GM18526 (cell line): ENCODE results near the gene ELN.

Experiments
- POLR2A ChIP-seq: IDR thresholded peaks from 3 replicates; pipeline ENCODE4 v1.6.1; 2011; ENCODE audit not compliant: insufficient read length; ENCODE audit errors: extremely low read depth

Gene ELN

DNA sequence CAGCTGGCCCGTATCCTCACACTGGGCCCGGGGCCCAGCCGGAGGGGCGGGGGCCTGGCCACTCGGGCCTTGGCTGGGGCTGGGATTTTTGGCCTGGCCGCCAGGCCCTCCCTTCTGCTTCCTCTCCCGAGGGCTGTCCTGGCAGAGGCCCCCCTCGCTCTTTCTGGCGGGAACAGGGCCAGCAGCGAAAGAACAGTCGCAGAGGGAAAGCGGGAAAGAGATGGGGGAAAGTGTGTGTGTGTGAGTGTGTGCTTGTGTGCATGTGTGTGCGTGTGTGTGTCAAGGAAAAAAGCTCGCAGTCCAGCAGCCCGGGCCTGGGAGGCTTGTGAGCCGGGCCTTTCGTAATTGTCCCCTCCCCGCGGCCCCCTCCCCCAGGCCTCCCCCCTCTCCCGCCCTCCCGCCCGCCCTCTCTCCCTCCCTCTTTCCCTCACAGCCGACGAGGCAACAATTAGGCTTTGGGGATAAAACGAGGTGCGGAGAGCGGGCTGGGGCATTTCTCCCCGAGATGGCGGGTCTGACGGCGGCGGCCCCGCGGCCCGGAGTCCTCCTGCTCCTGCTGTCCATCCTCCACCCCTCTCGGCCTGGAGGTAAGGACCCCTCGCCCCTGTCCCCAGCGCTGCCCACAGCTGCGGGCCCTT, at the start of gene ELN:
Gene ELN, plus strand, starts transcription at position 491 of the 638 bp plus-strand sequence. Its CDS starts 15 bp downstream, at position 506.
- no peak for TF ChIP-seq POLR2A

DNA sequence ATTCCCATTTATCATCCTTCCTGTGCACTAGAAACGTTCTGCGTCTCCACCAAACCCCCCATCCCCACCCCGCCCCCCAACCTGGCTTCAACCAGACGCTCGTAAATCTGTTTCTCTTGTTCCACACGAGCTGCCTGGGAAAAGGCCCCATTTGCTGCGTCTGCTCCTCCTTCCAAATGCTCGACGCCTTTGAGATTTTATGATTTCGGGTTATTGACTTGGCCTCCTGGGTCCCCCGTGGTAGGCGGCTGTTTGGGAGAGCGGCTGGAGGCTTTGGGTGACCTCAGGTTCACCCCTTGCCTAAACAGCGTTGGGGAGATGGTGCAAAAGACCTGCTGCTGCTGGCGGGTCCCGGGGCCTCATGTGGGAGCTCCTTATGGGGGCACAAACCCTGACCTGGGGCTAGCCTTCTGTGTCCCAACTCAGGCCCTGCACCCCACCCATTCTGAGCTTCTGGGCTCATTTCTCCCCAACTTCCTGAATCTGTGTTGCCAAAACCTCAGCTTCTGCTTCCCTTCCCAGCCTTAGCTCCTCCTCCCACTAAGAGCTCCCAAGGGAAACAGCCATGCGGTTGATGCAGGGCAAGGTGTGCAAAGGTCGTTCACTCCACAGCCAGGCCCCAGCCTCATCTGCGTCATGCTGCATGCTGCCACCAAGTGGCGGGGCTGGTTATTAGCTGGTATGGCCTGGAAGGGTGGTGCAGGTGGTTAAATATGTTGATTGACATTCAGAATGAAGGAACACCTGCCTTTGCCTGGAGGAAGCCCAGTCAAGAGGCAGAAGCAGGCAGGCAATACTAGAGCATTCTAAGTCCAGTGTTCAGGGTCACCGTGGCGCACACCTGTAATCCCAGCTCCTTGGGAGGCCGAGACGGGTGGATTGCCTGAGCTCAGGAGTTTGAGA, 49.1 kb upstream of the ELN start:
- no peak for TF ChIP-seq POLR2A

DNA sequence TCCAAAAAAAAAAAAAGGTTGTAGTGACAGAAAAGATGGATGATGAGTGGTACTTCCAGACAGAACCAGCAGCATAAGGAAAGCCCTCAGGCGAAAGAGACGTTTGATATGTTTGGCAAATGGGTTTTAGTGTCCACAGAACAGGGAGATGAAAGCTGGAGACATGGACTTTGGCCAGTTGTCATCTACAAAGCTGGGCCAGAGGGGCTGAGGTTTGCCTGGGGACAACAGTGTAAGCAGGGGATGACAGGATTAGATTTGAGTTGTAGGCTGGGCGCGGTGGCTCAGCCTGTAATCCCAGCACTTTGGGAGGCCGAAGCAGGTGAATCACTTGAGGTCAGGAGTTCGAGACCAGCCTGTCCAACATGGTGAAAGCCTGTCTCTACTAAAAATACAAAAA, 47.8 kb upstream of the ELN start:
- TF ChIP-seq POLR2A: no peak

DNA sequence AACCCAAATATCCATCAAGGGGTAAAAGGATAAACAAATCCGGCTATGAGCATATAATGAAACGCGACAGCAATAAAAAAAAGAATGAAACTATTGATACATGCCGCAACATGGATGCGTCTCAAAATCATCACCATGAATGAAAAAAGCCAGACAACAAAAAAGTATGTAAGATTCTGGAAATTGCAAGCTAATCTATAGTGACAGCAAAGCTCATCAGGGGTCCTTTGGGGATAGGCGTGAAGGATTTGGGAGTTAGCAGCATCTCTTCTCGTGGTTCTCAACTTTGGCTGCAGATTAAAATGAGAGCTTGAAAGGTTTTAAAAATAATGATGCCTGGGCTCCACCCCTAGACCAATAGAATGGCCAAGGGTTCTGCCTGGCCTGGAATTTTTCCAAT, 46.0 kb upstream of the ELN start:
- no peak for TF ChIP-seq POLR2A

DNA sequence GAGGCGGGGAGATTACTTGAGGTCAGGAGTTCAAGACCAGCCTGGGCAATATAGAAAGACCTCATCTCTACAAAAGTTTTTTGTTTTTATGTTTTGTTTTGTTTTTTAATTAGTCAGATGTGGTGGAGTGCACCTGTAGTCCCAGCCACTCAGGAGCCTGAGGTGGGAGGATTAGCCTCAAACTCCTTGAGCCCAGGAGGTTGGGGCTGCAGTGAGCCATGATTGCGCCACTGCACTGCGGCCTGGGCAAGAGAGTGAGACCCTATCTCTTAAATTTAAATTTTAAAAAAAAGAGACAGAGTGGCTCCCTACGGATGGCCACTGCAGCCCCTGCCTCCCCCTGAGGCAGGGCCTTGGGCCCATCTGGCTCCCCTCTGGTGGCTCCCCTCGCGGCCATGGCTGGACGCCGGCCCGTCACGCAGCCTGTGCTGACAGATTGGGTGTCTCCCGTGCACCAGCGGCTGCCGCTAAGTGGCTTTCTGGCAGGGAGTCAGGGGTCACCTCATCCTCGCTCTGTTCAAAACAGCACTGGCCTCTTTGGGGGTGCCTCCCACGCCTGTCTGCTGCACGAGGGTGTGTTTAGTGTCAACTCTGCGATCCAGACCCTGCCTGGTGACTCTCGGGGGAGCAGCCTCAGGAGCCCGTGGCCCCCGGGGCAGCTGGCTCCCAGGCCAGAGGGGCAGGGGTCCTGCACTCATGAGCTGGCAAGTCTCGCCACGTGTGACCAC, 44.4 kb upstream of the ELN start:
- no peak for TF ChIP-seq POLR2A

DNA sequence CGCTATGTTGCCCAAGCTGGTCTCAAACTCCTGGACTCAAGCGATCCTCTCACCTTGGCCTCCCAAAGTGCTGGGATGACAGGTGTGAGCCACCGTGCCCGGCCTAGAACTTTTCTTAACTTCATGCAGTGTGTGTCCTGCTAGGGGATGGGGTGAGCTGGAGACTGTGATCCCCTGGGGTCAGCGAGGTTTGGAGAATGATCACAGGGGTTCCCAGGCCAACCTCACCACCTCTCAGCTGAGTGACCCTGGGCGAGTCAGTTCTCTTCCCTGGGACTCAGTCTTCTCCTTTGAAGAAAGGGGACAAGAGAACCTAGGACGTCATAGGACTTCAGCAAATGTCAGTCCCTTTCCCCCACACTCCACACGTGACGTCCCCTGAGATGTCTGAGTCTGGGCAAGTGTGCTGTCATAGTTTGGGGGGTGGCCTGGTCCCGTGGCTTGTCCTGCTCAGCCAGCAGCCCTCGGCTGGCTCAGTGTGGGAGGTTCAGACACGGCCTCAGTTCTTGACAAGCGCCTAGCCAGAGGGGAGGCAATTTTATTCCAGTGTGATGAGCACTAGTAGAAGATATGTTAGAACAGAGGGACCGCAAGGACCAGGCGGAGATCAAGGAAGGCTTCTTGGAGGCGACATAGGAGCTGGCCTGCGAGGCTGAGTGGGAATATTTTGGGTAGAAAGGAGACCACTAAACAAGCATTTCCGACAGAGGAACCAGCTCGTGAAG, 43.3 kb upstream of the ELN start:
- TF ChIP-seq POLR2A: no peak

DNA sequence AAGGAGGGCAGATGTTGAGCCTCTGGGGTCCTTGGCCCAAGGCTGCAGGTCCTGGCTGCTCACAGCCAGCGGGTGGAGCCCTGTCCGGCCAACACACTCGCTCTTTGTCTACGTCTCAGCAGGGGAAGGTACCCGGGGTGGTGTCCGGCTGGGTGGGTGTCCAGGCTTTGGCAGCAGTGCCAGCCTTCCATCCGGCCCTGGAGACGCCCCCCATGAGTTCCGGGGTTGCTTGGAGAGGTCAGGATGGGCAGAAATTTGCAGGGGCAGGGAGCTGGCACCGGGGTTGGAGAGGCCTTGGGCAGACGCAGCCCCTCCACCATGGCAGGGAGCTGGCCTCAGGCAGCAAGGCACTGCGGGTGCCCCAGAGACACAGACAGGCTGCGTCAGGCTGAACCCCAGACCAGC, 42.2 kb upstream of the ELN start:
- TF ChIP-seq POLR2A: no peak

DNA sequence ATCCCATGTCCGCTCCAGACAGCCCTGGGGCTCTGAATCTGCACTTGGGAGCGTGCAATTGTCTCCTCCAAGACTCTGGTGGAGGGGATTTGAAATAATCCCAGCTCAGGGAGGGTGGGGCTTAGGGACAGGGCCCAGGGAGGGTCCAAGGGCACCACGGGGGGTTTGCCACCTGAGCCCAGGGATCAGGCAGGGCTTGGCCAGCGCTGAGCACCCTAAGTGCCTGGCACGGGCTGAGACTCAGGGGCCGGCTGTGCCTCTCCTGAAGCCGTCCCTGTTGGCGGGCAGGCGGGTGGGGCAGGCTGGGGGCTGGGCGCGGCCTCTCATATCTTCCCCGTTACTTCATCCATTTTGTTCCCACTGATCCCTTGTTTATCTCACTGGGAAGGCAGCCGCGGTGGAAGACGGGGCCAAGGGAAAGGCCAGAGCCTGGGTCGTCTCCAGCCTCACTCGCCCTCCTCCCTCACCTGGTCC, 41.8 kb upstream of the ELN start:
- TF ChIP-seq POLR2A: no peak

DNA sequence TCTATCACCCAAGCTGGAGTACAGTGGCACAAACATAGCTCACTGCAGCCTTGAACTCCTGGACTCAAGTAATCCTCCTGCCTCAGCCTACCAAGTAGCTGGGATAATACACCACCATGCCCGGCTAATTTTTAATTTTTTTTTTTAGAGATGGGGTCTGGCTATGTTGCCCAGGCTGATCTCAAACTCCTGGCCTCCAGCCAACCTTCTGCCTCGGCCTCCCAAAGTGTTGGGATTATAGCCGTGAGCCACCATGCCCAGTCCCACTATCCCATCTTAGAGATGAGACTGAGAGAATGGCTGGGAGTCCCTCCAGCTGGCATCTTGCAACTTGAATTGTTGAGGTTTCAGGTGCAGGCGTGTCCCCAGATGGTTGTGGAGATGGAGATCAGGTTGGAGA, 40.7 kb upstream of the ELN start:
- TF ChIP-seq POLR2A: no peak

DNA sequence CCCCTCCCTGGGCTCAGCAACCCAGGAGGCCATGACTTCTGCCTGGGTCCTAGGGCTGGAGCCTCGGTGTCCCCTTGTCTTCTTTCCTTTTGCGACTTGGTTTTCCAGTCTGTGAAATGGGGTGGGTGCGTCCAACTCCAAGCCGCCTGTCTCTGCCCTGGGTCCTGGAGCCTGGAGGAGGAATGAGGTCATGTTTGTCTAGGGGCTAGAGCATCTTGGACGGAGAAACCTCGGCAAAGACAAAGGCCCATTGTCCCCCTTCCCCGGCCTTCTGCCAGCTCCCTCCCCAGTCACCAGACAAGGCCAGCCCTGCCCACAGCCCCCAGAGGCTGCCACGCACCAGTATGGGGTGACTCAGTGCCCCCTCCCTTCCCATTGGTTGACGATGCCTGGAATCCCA, 39.8 kb upstream of the ELN start:
- TF ChIP-seq POLR2A: no peak

DNA sequence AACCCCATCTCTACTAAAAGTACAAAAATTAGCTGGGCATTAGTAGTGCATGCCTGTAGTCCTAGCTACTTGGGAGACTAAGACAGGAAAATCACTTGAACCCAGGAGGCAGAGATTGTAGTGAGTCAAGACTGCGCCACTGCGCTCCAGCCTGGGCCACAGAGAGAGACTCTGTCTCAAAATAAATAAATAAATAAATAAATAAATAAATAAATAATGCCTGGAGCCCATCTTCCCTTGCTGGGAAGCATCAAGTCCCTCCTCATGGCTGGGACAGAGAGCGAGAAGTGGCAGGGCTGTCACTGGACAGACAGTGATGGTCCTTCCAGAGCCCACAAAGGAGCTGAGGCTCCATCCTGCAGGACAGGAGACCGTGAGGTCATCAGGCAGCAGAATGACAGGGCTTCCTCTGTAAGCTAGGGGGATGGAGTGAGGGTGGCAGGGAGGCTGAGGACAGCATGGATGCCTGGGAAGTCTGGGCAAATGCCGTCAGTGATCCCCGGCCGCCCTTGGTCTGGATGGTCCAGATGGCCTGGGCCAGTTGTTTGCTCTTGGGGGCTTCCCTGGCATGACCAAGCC, 36.4 kb upstream of the ELN start:
- TF ChIP-seq POLR2A: no peak

DNA sequence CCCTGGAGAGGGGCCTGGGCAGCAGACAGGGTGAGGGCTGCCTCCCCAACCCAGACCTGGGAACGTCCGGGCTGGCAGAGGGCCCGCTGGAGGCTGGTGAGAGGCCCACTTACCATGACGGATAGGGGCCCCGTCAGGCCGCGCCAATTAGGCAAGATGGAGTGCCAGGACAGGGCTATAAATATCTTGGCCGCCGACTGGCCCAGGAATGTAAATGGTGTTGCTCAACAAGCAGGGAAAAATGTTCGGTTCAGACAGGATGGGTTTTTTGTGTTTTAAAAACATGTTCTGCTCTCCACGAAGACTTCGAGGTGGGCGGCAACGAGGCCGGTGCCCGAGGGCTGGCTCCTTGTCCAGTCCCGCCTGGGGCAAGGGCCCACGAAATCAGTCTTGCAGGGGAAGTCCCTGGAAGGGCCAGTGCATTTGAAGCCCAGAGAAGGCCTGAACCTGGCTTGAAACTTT, 35.8 kb upstream of the ELN start:
- no peak for TF ChIP-seq POLR2A

DNA sequence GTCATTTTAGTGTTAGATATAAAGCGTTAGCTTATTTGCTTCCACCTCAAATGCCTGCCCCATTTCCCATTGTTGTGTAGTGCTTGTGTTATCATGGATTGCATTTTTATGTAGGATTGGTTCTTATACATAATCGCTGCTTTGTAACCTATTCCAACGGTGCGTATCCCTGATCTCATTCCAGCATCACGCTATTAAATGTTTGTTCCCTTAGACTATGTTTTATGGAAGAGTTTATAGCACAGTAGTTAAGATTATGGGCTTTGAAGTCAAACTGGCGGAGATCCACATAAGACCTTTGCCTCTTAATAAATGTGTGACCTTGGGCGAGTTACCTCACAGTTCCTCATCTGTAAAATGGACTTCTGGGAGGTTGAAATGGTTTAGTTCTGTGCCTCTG, 34.0 kb upstream of the ELN start:
- no peak for TF ChIP-seq POLR2A

DNA sequence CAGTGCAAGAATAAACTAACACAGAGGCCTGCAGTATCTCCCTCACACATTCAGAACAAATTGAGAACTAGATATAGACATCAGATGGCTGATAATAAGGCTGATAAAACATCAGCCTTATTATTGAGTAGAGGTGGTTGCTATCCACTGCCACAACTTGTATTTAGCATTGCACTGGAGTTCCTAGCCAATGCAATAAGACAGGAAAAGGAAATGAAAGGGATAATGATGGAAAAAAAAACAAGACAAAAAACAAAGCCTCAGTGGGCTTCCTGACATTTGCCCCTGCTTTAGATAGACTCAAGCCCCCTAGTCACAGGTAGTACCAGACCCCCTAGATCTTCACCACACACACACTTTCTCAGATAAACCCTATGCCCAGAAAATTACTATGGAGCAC, 33.2 kb upstream of the ELN start:
- TF ChIP-seq POLR2A: no peak

DNA sequence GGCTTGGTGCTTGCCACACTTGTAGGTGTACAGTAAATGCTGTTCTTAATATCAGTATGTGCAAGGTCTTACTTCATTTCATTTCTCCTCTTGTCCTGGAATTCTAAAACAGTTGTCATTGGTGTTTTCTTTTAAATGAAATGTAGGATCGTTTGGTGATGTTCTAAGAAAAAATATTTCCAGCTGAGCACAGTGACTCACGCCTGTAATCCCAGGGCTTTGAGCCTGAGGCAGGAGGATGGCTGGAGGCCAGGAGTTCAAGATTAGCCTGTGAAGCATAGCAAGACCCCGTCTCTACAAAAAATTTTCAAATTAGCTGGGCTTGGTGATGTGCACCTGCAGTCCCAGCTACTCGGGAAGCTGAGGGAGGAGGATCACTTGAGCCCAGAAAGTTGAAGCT, 32.6 kb upstream of the ELN start:
- TF ChIP-seq POLR2A: no peak
